NCI-H2107 treated with DMSO at 0.1 percent for 48 hours (cell line): ENCODE results near the gene DGKQ.

ENCODE experiments used
- DNase-seq: peaks from one replicate; lab custom pipeline; 2025; ENCODE audit not compliant: unreplicated experiment; lab: John Stamatoyannopoulos, UW

Gene DGKQ

DNA sequence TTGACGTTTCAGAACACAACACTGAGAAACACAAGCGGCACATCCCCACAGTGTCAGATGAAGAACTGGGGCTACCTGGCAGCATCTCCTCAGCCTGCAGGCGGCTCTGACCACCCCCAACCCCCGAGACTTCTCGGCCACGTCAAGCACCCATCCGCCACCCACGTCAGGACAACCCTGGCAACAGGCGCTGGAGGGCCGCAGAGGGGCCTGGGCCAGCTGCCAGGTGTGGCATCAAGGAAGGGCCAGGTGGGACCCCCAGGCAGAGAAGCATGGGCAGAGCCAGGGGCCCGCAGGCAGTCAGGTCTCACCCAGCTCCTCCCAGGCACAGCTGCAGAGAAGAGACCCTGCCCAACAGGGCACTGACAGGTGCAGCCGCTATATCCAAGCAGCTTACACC is 63.5 kb downstream of the DGKQ start:
- DNase-seq: no peak

DNA sequence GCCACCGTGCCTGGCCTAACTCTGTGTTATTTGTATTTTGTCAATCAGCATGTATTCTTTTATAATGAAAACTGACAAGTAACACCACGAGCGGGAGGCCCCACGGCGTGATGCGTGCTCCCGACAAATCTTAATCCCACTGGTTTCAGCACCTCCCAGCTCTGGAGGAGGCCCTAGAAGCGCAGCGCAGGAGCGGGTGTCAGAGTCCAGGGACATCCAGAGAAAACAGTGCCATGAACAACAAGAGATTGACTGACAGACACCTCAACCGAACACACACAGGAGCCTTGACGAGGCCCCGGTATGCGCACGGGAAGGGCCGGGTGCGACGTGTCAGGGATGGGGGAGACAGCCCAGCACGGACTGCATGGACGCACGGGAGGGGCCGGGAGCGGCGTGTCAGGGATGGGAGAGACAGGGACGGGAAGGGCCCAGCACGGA is 64.2 kb downstream of the DGKQ start:
- no peak for DNase-seq
